Muscle of leg (tissue), 11 donors: ENCODE measurements around the gene CHN1. TPM values are rescaled to one million over a fixed set of nuclear protein-coding genes. Genes with fewer than 3 reads are reported as not detected.

Source experiments
- DNase-seq: peaks from one replicate; pipeline ENCODE4 v3.0.0; 2013
- H3K27ac ChIP-seq: one replicate; pipeline ENCODE4 v1.5.1; 2013; ENCODE audit warnings: mild to moderate bottlenecking, low read length, control low read depth
- H3K27me3 ChIP-seq: one replicate; pipeline ENCODE4 v1.6.1; 2013; ENCODE audit warnings: low read length; ENCODE audit not compliant: control insufficient read depth, insufficient read depth
- H3K36me3 ChIP-seq: one replicate; pipeline ENCODE4 v1.6.1; 2013; ENCODE audit warnings: low read length; ENCODE audit not compliant: control insufficient read depth, insufficient read depth
- H3K4me1 ChIP-seq: one replicate; pipeline ENCODE4 v1.6.1; 2013; ENCODE audit warnings: low read length; ENCODE audit not compliant: control insufficient read depth, insufficient read depth
- H3K4me3 ChIP-seq: one replicate; pipeline ENCODE4 v1.5.1; 2013; ENCODE audit warnings: low read length, control low read depth
- H3K9me3 ChIP-seq: replicated peaks from 2 replicates; pipeline ENCODE4 v1.6.1; 2013; ENCODE audit warnings: low read depth, low read length; ENCODE audit not compliant: control insufficient read depth
- WGBS: methylation state at CpG from one replicate; pipeline ENCODE4 v1.1.5; 2013; ENCODE audit warnings: missing lambda C conversion rate; ENCODE audit not compliant: insufficient coverage; 5-methylcytosine and 5-hydroxymethylcytosine counted together
- polyA plus RNA-seq, 8 donors: library from polyadenylated mRNA; unstranded; fragments of 120-200 nt; gene quantifications; one replicate each; pipeline versions ENCODE4 v1.2.1 to v1.2.3, GENCODE V29; 2013; ENCODE audit warnings: inconsistent platforms in 1 of 8, low replicate concordance in 1 of 8; ENCODE audit not compliant: insufficient read length in 8 of 8, insufficient read depth in 1 of 8
- total RNA-seq: library from RNA; stranded (reverse); fragments of 120-200 nt; gene quantifications from one replicate; pipeline ENCODE4 v1.2.4, GENCODE V29; 2013

Gene CHN1
- total and polyA plus RNA-seq, 9 donors: 10.9 to 19.5 (median 12.2) TPM

GRCh38 chr2:174775571-174775980 lies 229.6 kb downstream of the CHN1 start:
- no peak overlapping the region for H3K27ac ChIP-seq
- no peaks in the 10 kb centered on the region for H3K27me3 ChIP-seq
- no peak for DNase-seq
- no peaks in the 10 kb centered on the region for H3K9me3 ChIP-seq
- peaks cover 31% of the 10 kb centered on the region for H3K4me1 ChIP-seq
- no peaks in the 10 kb centered on the region for H3K36me3 ChIP-seq
- no peak overlapping the region for H3K4me3 ChIP-seq
- WGBS: 78% methylated on average over 2 of the region's 5 CpGs

- 80% methylated on average over 1 of the region's 4 CpGs for WGBS
- Histone ChIP-seq H3K4me1 (peaks cover 31% of the 10 kb centered on the region), H3K9me3 (no peaks in the 10 kb centered on the region), H3K4me3 (no peak overlapping the region), H3K36me3 (no peaks in the 10 kb centered on the region), H3K27ac (no peak overlapping the region), H3K27me3 (no peaks in the 10 kb centered on the region)
- no peak for DNase-seq
These were observed 230.3 kb downstream of the CHN1 start for GRCh38 chr2:174774886-174775285.

- no peak overlapping the region for H3K4me3 ChIP-seq
- WGBS: no CpG with 5 or more reads among the region's 2 CpGs
- peaks cover 19% of the 10 kb centered on the region for H3K4me1 ChIP-seq
- no peak for DNase-seq
- H3K36me3 ChIP-seq: no peaks in the 10 kb centered on the region
- H3K27ac ChIP-seq: no peak overlapping the region
- H3K9me3 ChIP-seq: no peaks in the 10 kb centered on the region
- no peaks in the 10 kb centered on the region for H3K27me3 ChIP-seq
These were observed 232.0 kb downstream of the CHN1 start for GRCh38 chr2:174773215-174773614.

- no peaks in the 10 kb centered on the region for H3K36me3 ChIP-seq
- H3K27me3 ChIP-seq: no peaks in the 10 kb centered on the region
- no peak for DNase-seq
- no peak overlapping the region for H3K4me3 ChIP-seq
- peaks cover 17% of the 10 kb centered on the region for H3K4me1 ChIP-seq
- H3K9me3 ChIP-seq: no peaks in the 10 kb centered on the region
- no peak overlapping the region for H3K27ac ChIP-seq
- WGBS: no CpG with 5 or more reads among the region's 5 CpGs
These were observed 232.7 kb downstream of the CHN1 start for GRCh38 chr2:174772472-174772801.

- 9% methylated on average over 9 of the region's 14 CpGs for WGBS
- Histone ChIP-seq H3K4me1 (peaks cover 15% of the 10 kb centered on the region), H3K9me3 (no peaks in the 10 kb centered on the region), H3K36me3 (no peaks in the 10 kb centered on the region), H3K27me3 (no peaks in the 10 kb centered on the region), H3K4me3 (no peak overlapping the region), H3K27ac (no peak overlapping the region)
- peak; percentile 84 for DNase-seq
These were observed 233.3 kb downstream of the CHN1 start for GRCh38 chr2:174771631-174772471.

- no peaks in the 10 kb centered on the region for H3K36me3 ChIP-seq
- no peak overlapping the region for H3K27ac ChIP-seq
- no CpG with 5 or more reads among the region's 3 CpGs for WGBS
- no peak for DNase-seq
- no peaks in the 10 kb centered on the region for H3K9me3 ChIP-seq
- H3K4me1 ChIP-seq: peaks cover 17% of the 10 kb centered on the region
- no peaks in the 10 kb centered on the region for H3K27me3 ChIP-seq
- no peak overlapping the region for H3K4me3 ChIP-seq
These were observed 234.0 kb downstream of the CHN1 start for GRCh38 chr2:174771136-174771535.

GRCh38 chr2:174768557-174768956 lies 236.6 kb downstream of the CHN1 start:
- Histone ChIP-seq H3K36me3 (no peaks in the 10 kb centered on the region), H3K27ac (no peak overlapping the region), H3K27me3 (no peaks in the 10 kb centered on the region), H3K4me3 (no peak overlapping the region), H3K4me1 (peaks cover 36% of the 10 kb centered on the region), H3K9me3 (no peaks in the 10 kb centered on the region)
- DNase-seq: no peak
- WGBS: 51% methylated on average over 9 of the region's 9 CpGs

GRCh38 chr2:174766271-174766670 lies 238.9 kb downstream of the CHN1 start:
- H3K27me3 ChIP-seq: no peaks in the 10 kb centered on the region
- no CpG with 5 or more reads among the region's 1 CpG for WGBS
- H3K27ac ChIP-seq: no peak overlapping the region
- H3K36me3 ChIP-seq: no peaks in the 10 kb centered on the region
- no peak for DNase-seq
- peaks cover 32% of the 10 kb centered on the region for H3K4me1 ChIP-seq
- no peak overlapping the region for H3K4me3 ChIP-seq
- no peaks in the 10 kb centered on the region for H3K9me3 ChIP-seq

GRCh38 chr2:174765576-174765975 lies 239.6 kb downstream of the CHN1 start:
- 33% methylated on average over 1 of the region's 4 CpGs for WGBS

GRCh38 chr2:174764280-174765255 lies 240.6 kb downstream of the CHN1 start, which contains the start of gene CHRNA1:
CHRNA1 (minus strand) TSS chr2:174764472; CDS start chr2:174764394, 78 bp downstream.
- Histone ChIP-seq H3K4me3 (peak within 1 kb of the TSS; percentile 41), H3K27me3 (no peaks in the 10 kb centered on the region), H3K4me1 (peaks cover 43% of the 10 kb centered on the region), H3K36me3 (peaks cover 4% of the 10 kb centered on the region), H3K27ac (peak within 1 kb of the TSS; percentile 91), H3K9me3 (no peaks in the 10 kb centered on the region)
- DNase-seq: peak; percentile 87
- WGBS: 72% methylated on average over 5 of the region's 13 CpGs

More at GRCh38 chr2:174765576-174765975, 239.6 kb downstream of the CHN1 start:
- Histone ChIP-seq H3K4me1 (peaks cover 39% of the 10 kb centered on the region), H3K27ac (peak overlapping the region; percentile 91), H3K9me3 (no peaks in the 10 kb centered on the region), H3K27me3 (no peaks in the 10 kb centered on the region), H3K36me3 (peaks cover 2% of the 10 kb centered on the region), H3K4me3 (no peak overlapping the region)
- DNase-seq: no peak
